ENCODE results near the gene PRODH2.
A peak's percentile ranks its signal among the peaks of the same experiment; 100 is the strongest.
"Not testable (repeated sequence)": the region's sequence is repeated elsewhere in the genome, so short reads cannot be mapped to it uniquely, and the experiment has no call there.

Gene PRODH2

DNA sequence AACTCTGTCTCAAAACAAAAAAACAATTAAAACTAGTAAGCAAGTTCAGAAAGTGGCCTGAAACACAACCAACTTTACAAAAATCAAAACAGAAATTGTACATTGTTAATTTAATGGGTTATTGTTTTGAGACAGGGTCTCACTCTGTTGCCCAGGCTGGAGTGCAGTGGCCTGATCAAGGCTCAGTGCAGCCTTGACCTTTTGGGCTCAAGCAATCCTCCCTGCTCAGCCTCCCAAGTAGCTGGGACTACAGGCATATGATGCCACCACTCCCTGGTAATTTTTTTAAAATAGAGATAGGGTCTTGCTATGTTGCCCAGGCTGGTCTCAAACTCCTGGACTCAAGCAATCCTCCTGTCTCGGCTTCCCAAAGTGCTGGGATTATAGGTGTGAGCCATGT is 17.1 kb downstream of the PRODH2 start:
- DNase-seq (ENCODE audit: low spot score) = not testable (repeated sequence)

DNA sequence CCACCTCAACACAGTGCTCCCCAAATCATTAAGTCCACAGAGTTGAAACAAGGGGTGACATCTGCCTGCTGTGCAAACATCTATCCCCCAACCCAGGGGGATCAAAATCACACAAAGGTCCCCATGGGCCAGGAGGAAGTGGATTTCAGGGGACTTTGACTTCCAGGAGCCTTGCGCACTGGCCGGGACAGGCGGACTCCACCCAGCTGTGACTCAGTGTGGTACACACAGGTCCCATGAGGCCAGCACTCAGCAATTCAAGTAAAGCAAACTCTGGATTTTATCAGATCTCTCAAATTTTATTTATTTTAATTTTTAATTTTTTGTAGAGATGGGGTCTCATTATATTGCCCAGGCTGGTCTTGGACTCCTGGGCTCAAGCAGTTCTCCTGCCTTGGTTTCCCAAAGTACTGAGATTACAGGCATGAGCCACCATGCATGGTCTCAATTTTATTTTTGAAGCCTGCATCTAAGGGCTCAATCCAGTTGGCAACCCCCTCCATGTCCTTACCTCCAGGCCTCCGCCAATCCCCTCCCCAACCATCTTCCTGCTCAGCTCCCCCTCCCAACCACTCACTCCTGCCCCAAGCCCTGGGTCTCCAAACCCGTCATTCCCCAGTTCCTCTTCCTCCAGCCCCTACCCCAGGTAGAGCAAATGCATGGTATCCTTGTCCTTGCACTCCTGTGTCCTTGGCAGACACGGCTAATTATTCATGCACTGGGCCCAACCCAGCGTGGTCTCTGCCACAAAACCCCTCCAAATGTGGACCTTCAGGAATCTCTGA is 19.1 kb downstream of the PRODH2 start:
- DNase-seq (ENCODE audit: low spot score) = no peak

GRCh38 chr19:35792888-35793287 is 19.8 kb downstream of the PRODH2 start:
- DNase-seq (ENCODE audit: low spot score) = no peak

- no peak for DNase-seq (ENCODE audit: low spot score)
These were observed 20.3 kb downstream of the PRODH2 start for GRCh38 chr19:35792312-35792711.

DNA sequence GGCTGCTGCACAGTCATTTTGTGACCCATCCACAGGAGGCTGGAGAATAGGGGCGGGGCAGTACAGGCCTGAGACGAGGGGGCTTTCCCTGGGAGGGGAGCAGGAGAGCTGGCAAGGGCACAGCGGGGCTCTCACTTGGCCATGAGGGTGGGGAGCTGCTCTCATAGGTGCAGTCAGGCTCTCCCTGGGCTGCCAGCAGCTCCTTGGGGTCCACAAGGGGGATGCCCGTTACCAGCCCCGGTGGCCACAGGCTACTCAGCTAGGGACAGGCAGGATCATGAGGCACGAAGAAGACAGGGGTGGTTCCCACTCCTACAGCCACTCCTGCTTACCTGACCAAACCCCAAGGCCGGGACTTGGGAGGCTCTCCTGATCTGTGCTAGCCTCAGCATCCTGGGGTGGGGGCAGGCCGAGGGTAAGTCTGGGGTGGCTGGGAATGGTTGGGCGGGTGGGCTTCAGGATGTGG is 20.8 kb downstream of the PRODH2 start:
- DNase-seq (ENCODE audit: low spot score) = no peak

DNA sequence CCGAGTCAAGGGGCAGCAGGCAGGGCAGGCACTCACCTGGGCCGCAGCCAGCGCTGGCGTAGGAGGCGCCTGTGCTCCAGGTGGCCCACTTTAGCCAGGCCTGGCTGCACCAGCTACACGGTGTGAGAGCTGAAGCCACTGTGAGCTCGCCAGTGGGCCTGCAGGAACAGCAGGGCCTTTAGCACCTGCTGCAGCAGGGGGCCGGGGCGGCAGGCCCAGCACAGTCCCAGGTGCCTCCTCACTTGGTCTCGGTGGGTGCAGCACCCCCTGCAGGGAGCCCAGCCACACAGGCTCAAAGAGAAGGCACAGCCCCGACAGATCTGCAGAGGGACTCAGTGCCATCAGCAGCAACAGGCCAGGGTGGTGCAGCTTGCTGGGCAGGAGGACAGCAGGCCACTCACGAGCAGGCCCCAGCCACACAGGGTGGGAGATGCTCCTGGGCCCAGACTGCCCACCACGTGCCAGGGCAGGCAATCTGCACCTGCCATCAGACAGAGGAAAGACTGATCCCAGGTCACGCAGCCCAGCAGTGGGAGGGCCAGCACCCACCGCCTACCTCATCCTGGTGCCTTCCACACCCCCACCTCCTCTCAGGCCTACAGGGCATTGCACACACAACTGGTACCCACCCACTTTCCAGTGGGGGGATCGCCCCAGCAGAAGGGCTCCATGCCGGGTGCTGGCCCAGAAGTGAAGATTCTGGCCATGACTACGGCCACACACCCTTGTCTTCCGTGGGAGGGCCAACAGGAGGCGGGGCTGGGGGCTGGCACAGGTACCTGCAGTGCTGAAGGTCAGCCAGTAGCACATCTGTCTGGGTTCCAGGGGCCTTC is 21.4 kb downstream of the PRODH2 start:
- peak; percentile 73 for DNase-seq (ENCODE audit: low spot score)

GRCh38 chr19:35789978-35790944 is 22.4 kb downstream of the PRODH2 start:
- no peak for DNase-seq (ENCODE audit: low spot score)

GRCh38 chr19:35789195-35789977 is 23.3 kb downstream of the PRODH2 start:
- no peak for DNase-seq (ENCODE audit: low spot score)

- no peak for DNase-seq (ENCODE audit: low spot score)
These were observed 24.3 kb downstream of the PRODH2 start for GRCh38 chr19:35788205-35788960.

GRCh38 chr19:35787227-35787799 is 25.3 kb downstream of the PRODH2 start:
- no peak for DNase-seq (ENCODE audit: low spot score)

DNA sequence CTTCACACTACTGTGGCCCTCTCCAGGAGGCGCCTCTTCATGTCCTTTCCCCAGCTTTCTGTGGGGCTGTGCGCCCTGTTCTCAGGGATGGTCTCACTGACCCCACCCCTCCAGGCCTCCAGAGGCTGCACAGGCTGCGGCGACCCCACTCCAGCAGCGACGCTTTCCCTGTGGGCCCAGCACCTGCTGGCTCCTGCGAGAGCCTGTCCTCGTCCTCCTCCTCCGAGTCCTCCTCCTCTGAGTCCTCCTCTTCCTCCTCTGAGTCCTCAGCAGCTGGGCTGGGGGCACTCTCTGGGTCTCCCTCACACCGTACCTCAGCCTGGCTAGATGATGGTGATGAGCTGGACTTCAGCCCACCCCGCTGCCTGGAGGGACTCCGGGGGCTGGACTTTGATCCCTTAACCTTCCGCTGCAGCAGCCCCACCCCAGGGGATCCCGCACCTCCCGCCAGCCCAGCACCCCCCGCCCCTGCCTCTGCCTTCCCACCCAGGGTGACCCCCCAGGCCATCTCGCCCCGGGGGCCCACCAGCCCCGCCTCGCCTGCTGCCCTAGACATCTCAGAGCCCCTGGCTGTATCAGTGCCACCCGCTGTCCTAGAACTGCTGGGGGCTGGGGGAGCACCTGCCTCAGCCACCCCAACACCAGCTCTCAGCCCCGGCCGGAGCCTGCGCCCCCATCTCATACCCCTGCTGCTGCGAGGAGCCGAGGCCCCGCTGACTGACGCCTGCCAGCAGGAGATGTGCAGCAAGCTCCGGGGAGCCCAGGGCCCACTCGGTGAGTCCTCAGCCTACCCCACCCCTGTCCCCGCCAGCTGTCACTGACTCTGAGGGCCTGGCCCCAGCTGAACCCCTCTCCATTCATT is 26.1 kb downstream of the PRODH2 start:
- DNase-seq (ENCODE audit: low spot score) = no peak

DNA sequence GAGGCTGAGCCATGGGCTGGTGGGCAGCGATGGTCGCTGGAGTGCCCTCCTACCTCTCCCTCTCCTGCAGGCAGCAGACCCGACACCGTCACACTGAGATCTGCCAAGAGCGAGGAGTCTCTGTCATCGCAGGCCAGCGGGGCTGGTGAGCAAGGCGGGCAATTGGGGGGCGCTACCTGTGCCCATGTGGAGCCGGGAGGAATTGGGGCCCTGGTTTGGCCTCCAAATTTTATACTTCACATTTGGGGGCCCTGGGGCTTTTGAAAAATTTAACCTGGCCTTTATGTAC is 27.4 kb downstream of the PRODH2 start:
- no peak for DNase-seq (ENCODE audit: low spot score)

- no peak for DNase-seq (ENCODE audit: low spot score)
These were observed 27.9 kb downstream of the PRODH2 start for GRCh38 chr19:35784503-35785338.

DNA sequence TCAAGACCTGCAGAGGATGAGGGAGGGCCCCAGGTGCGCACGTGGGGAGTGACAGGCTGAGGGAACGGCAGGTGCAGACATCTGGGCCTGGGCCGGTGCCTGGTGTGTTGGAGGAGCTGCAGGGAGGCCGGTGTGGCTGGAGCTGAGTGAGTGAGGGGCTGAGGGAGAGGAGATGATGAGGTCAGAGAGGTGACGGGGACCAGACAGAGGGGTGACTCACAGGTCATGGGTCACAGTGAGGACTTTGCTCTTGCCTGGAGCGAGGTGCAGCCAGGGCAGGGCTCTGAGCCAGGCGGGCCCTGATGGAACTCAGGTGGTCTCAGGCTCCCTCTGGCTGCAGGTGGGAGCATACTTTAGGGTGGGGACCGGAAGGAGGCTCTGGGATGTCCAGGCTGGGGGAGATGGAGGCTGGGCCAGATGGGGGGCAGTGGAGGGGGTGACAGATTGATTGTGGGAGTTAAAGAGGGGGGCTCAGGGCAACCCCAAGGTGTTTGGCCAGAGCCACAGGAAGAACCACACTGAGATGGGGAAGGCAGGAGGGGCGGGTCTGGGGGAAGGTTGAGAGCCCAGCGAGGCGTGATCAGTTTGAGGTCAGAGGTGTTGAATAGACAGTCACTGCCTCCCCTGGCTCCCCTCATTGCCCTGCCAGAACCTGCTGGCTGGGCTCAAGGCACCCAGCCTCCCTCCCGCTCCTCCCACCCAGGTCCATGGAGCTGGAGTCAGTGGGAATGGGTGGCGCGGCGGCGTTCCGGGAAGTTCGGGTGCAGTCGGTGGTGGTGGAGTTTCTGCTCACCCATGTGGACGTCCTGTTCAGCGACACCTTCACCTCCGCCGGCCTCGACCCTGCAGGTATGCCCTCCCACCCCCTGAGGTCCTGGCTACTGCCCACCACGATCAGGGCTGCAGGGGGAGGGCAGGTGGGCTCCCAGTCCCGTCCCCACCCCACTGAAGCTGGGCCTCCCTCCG is 28.9 kb downstream of the PRODH2 start:
- DNase-seq (ENCODE audit: low spot score) = no peak

GRCh38 chr19:35782589-35782988 is 30.1 kb downstream of the PRODH2 start:
- no peak for DNase-seq (ENCODE audit: low spot score)

DNA sequence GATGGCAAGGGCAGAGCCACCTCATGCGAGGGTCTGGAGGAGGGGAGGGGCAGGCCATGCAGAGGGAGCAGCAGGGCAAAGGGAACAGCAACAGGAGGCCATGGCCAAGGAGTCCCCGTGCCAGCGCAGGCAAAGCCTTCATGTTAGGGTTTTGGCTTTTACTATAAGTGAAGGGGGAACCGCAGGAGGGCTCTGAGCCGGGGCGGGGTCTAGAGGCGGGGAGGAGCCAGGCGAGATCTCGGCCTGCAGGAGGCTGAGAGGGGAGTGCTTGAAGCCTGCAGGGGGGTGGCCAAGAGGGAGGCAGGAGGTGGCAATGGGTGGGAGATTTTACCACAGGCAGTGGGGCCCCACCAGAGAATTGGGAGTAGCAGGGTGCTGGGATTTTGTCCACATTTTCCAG is 31.0 kb downstream of the PRODH2 start:
- no peak for DNase-seq (ENCODE audit: low spot score)

GRCh38 chr19:35780717-35781116 is 31.9 kb downstream of the PRODH2 start:
- no peak for DNase-seq (ENCODE audit: low spot score)

All from D341Med (cell line).